ENCODE data around the gene BRI3BP.

Gene BRI3BP

GRCh38 chr12:124993626-124994436, at the start of gene BRI3BP:
TSS of gene BRI3BP (plus strand) at chr12:124993645. CDS start at chr12:124993791, 146 bp downstream.
- DNase-seq, result peak; percentile 70

GRCh38 chr12:124946447-124946793, 47.0 kb upstream of the BRI3BP start:
- DNase-seq, result no peak

- no peak for DNase-seq
Measured at GRCh38 chr12:124947013-124947412, 46.4 kb upstream of the BRI3BP start.

GRCh38 chr12:124947561-124948398, 45.7 kb upstream of the BRI3BP start:
- no peak for DNase-seq

- no peak for DNase-seq
Measured at GRCh38 chr12:124949066-124949465, 44.4 kb upstream of the BRI3BP start.

- DNase-seq, result no peak
Measured at GRCh38 chr12:124949779-124950728, 43.4 kb upstream of the BRI3BP start.

- DNase-seq, result no peak
Measured at GRCh38 chr12:124952295-124952694, 41.1 kb upstream of the BRI3BP start.

- no peak for DNase-seq
Measured at GRCh38 chr12:124952801-124953200, 40.6 kb upstream of the BRI3BP start.

- no peak for DNase-seq
Measured at GRCh38 chr12:124953689-124954405, 39.6 kb upstream of the BRI3BP start.

GRCh38 chr12:124954771-124955170, 38.7 kb upstream of the BRI3BP start:
- DNase-seq, result no peak

- no peak for DNase-seq
Measured at GRCh38 chr12:124956571-124956970, 36.9 kb upstream of the BRI3BP start.

GRCh38 chr12:124961055-124961454, 32.4 kb upstream of the BRI3BP start:
- no peak for DNase-seq

- DNase-seq, result no peak
Measured at GRCh38 chr12:124963211-124963610, 30.2 kb upstream of the BRI3BP start.

- DNase-seq, result no peak
Measured at GRCh38 chr12:124964251-124964650, 29.2 kb upstream of the BRI3BP start.

GRCh38 chr12:124964836-124965462, 28.5 kb upstream of the BRI3BP start:
- no peak for DNase-seq

GRCh38 chr12:124967016-124967739, 26.3 kb upstream of the BRI3BP start:
- no peak for DNase-seq

- DNase-seq, result no peak
Measured at GRCh38 chr12:124968656-124969055, 24.8 kb upstream of the BRI3BP start.

GRCh38 chr12:124970647-124971402, 22.6 kb upstream of the BRI3BP start:
- DNase-seq, result no peak

GRCh38 chr12:124971603-124972002, 21.8 kb upstream of the BRI3BP start:
- no peak for DNase-seq

- no peak for DNase-seq
Measured at GRCh38 chr12:124972211-124972610, 21.2 kb upstream of the BRI3BP start.
